GM18873 (cell line): Measurements from ENCODE around the gene CAD.
"Not testable (repeated sequence)": the region's sequence is repeated elsewhere in the genome, so short reads cannot be mapped to it uniquely, and the experiment has no call there.

Source experiments
- ATAC-seq: cut with Tn5 transposase; IDR thresholded peaks from one replicate; pipeline ENCODE4 v1.9.1; 2021; ENCODE audit warnings: mild to moderate bottlenecking, moderate library complexity, moderate number of reproducible peaks; ENCODE audit not compliant: unreplicated experiment, low FRiP score

CAD gene

DNA sequence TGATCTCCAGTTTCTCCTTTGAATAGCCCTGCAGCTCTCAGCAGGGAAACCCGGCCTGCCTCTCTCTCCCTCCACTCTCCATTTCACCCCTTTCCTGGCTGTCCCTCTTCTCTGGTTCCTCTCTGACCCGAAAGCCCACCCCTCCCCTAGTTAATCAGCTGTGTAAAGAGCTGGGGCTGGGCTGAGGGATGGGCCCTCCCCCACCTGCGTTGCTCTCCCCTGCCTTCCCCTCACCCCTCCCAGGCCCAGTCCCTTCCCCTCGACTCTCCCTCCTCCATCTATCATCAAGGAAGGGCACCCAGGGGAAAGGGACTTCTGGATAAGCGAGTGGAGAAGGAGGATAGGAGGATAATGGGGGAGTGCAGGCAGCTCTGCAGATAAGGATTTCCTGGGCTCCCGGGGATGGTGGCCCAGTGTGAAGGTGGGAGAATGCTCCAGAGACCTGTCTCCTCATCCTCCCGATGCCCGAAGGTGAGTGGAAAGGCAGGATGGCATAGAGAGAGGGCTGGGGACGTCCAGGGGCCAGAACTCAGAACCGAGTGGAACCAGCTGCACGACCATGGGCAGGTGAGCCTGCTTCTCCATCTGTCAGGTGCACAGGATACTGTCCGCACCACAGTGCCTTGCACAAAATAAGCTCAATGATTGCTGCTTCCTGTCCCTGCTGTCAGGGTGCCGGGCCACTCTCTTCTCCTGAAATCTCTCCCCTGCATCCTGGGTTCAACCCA, 33.6 kb downstream of the CAD start:
- no peak for ATAC-seq

GRCh38 chr2:27251766-27252165, 34.6 kb downstream of the CAD start:
- ATAC-seq = no peak

GRCh38 chr2:27255187-27255586, 38.0 kb downstream of the CAD start:
- no peak for ATAC-seq

DNA sequence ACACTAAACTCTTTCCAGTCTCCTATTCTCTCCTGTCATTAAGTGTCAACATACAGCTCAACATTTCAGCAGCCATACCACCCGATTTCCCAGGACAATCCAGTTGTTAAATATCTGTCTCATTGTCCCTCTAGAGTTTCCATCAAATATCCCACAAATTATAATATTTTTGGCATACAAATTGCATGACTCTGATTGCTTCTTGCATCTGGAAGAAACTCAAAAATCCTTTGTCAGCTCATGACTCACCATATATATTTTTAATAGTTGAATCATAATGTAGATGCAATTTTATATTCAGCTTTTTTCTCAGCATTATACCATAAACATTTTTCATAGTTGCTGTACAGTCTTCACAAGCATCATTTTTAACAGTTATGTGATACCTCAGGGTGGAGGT, 38.5 kb downstream of the CAD start:
- no peak for ATAC-seq

DNA sequence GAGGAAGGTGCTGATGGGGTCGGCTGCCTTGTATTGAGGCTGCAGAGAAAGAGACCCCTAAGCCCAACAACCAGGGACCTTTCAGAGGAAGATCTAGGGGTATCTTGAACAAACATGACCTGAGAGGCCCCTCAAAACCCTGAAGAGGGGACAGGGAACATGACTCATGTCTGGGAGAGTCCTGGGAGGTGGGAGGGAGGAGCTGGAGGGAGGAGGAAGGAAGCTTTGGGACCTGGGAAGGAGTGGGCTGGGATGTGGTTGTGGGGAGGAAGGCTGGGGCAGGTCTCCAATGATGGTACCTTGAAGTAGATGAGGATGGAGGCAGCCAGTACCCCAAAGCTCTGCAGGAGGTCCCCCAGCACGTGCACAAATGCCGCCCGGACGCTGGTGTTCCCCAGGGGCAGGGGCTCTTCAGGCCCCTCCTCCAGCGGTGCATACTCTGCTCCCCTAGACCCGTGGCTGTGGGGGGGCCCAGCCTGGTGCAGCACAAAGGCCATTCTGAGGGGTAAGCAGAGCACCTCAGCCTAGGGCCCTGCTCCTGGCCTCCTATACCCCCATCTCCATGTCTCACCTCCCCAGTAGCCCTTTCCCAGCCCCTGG, 39.8 kb downstream of the CAD start:
- ATAC-seq = no peak

- ATAC-seq = no peak
Measured at GRCh38 chr2:27258051-27258450, 40.9 kb downstream of the CAD start.

GRCh38 chr2:27261241-27261925, 44.2 kb downstream of the CAD start:
- ATAC-seq = no peak

DNA sequence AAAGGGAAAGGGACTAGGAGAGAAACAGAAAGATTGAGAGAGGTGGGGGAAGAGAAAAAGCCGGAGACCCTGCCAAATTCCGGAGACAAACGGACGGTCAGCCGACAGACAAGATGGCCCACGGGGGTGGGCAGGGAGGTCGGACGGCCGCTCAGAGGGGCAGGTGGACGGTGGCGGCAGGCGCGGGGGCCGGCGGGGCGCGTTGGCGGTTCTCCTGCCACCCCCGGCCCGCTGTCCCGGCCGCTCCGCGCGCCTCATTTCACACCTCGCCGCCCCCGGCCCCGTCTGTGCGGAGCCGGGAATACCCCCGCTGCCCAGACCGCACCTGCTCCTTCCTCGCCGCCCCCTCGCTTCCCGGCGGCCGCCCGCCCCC, 44.7 kb downstream of the CAD start:
- no peak for ATAC-seq

DNA sequence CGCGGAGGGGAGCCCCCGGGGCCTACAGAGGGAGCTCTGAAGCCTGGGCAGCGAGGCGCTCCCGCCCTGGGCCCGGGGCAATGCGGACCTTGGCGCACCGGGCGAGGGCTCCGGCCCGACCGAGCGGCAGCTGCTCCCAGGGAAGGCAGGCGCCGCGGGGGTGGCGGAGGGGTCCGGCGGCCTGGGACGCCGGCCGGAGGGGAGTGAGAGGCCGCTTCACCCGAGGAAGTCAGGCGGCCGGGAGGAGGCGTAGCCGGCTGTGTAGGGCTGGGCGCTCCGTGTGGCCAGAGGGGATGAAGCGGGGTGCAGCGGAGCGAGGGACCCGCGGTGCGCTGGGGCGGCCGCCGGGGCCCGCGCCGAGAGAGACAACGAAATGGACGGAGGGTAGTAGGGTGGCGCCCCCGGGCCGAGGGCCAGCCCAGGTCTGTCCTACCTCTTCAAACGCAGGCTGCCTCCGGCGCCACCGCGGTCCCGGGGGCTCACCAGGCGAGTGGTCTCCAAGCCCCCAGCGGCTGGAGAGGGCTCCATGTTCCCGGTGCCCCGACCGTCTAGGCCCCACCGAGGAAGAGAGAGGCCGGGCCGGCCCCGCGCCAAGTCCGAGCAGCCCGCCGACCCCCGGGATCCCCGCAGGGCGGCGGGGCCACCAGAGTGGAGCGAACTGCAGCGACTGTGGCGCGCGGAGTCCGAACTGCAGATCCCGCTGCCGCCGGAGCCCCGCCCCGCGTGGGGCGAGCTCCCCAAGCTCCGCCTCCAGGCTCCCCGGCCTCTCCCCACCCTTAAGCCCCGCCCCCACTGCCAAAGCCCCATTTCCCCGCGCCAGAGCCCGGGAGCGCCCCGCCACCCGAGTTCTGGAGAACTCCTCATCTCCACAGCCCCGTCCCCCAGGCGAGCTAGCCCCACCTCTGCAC, 45.5 kb downstream of the CAD start, which contains the start of gene SLC30A3:
TSS of gene SLC30A3 (minus strand) at position 669 of the 908 bp plus-strand sequence. CDS start at position 528, 141 bp downstream.
- no peak for ATAC-seq

DNA sequence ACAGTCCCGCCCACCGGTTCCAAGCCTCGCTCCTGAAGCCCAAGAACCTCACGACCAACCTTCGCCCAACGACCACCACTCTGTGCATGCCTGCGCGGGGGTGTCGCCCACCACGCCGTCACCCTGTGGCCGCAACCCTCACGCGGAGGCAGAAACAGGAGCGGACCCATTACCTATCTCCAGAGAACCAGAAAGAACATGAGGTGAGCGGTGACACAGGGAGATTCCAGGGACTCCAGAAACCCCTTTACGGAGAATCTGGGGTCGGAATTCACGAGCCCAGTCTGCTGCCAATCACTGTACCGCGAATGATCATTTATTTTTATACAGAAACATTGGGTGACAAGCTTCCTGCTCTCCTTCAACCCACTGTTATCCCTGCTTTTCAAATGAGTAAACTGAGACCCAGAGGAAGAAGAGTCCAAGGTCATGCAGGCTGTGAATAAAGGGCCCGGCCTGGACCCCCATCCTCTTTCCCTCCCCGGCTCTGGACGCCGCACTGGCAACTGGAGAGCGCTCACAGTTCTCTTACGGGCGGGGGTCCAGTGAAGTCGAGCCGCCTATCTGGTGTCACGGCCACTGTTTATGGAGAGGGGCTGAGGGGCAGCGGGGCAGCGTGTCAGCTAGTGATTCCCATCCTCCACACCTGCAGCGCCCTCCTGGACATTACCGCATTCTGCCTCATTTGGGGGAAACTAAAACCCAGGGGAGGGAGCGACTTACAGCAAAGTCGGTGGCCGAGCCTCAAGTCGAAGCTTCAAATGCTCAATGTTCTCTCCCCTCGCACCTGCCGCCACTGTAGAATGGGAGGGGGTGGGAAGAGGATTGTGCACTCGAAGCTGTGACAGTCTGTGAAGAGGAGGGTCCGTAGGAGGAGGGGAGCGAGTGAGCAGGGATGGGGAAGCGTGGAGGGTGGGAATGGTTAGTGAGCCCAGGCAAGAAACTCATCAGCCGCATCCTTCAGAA, 46.4 kb downstream of the CAD start:
- ATAC-seq = no peak

- ATAC-seq = no peak
Measured at GRCh38 chr2:27264253-27264752, 47.1 kb downstream of the CAD start.

GRCh38 chr2:27264753-27265535, 47.8 kb downstream of the CAD start:
- no peak for ATAC-seq

- no peak for ATAC-seq
Measured at GRCh38 chr2:27265536-27265870, 48.3 kb downstream of the CAD start.

GRCh38 chr2:27268296-27268695, 51.1 kb downstream of the CAD start:
- not testable (repeated sequence) for ATAC-seq

- no peak for ATAC-seq
Measured at GRCh38 chr2:27270131-27270530, 53.0 kb downstream of the CAD start.

DNA sequence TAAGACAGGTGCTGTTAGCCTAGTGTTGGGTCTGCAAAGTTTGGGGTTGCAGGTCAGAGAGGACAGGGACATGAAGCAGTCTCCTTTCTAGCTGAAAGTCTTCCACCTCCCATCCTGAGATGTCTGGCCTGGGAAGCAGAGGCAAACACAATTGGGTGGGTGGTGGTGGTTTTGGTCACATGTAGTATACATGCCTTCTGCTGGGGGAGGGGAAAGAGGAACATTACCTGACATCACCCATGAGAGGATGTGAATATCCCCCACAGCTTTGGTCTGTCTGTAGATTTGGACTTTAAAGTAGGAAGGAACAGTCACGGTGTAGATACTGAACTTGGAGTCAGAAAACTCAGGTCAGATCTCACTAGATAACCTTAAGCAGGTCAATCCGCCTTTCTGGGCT, 53.5 kb downstream of the CAD start:
- no peak for ATAC-seq

DNA sequence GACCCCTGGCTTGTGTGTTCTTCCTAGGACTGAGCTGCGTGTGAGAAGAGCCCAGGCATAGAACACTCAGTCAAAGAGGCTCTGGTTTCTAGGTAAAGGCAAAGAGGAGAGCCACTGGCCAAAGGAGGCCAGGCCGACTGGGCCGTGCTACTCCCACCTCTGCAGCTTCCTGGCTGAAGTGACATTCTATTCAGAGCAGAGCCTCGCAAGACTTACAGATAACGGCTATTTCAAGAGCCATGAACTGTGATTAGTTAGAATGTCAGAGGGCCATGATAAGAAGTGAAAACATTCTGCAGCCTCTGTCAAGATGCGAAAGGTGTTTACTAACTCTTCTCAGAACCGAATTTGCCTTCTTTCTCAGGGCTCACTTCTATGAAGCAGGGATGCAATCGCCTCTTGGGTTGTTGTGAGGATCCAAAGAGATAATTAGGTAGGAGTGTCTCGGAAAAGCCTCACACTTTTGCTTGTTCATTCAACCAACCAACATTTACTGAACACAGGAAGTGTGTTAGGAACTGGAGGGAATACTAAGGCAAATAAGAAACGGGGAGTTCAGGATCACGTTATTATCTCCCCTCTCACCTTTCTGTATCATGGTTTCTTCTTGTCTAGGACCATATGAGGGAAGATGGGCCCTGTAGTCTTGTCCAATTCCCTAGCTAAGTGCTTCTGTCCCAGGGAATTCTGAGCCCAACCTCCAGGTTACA, 54.6 kb downstream of the CAD start:
- no peak for ATAC-seq
